HG02571 (cell line): ENCODE data around the gene TSPAN1.

ENCODE experiments used
- ATAC-seq: cut with Tn5 transposase; IDR thresholded peaks from one replicate; pipeline ENCODE4 v1.9.1; 2021; ENCODE audit warnings: mild to moderate bottlenecking, moderate library complexity; ENCODE audit not compliant: unreplicated experiment

Gene TSPAN1

GRCh38 chr1:46186076-46186475 is 11.2 kb downstream of the TSPAN1 start:
- ATAC-seq, result no peak

GRCh38 chr1:46187106-46187869 is 12.4 kb downstream of the TSPAN1 start:
- no peak for ATAC-seq

- no peak for ATAC-seq
Measured at GRCh38 chr1:46188295-46189030, 13.6 kb downstream of the TSPAN1 start.

GRCh38 chr1:46190539-46190938 is 15.7 kb downstream of the TSPAN1 start:
- ATAC-seq, result no peak

- ATAC-seq, result no peak
Measured at GRCh38 chr1:46191033-46191701, 16.3 kb downstream of the TSPAN1 start.

GRCh38 chr1:46192171-46192570 is 17.3 kb downstream of the TSPAN1 start:
- no peak for ATAC-seq

GRCh38 chr1:46193285-46193684 is 18.4 kb downstream of the TSPAN1 start:
- ATAC-seq, result no peak

- no peak for ATAC-seq
Measured at GRCh38 chr1:46193984-46194570, 19.2 kb downstream of the TSPAN1 start.

GRCh38 chr1:46194641-46195193 is 19.8 kb downstream of the TSPAN1 start:
- no peak for ATAC-seq

- no peak for ATAC-seq
Measured at GRCh38 chr1:46196609-46197008, 21.7 kb downstream of the TSPAN1 start.

GRCh38 chr1:46197560-46197963 is 22.7 kb downstream of the TSPAN1 start:
- ATAC-seq, result no peak

- peak; percentile 80 for ATAC-seq
Measured at GRCh38 chr1:46197964-46198811, 23.3 kb downstream of the TSPAN1 start, which contains the start of gene POMGNT1. POMGNT1 (minus strand) TSS chr1:46198434; CDS start chr1:46197821, 613 bp downstream.

- no peak for ATAC-seq
Measured at GRCh38 chr1:46199233-46199749, 24.4 kb downstream of the TSPAN1 start.

GRCh38 chr1:46203738-46204405 is 29.0 kb downstream of the TSPAN1 start:
- ATAC-seq, result no peak

- ATAC-seq, result no peak
Measured at GRCh38 chr1:46204406-46204742, 29.5 kb downstream of the TSPAN1 start.

GRCh38 chr1:46205141-46205540 is 30.3 kb downstream of the TSPAN1 start:
- no peak for ATAC-seq

- no peak for ATAC-seq
Measured at GRCh38 chr1:46205791-46206190, 30.9 kb downstream of the TSPAN1 start.

- ATAC-seq, result no peak
Measured at GRCh38 chr1:46206399-46206798, 31.5 kb downstream of the TSPAN1 start.

GRCh38 chr1:46210561-46210960 is 35.7 kb downstream of the TSPAN1 start:
- ATAC-seq, result no peak
